Measurements from ENCODE around the gene CSF1. TPM values are rescaled to one million over a fixed set of nuclear protein-coding genes. Genes with fewer than 3 reads are reported as not detected.

CSF1 gene
- polyA plus RNA-seq, 3 donors: 0.11 to 0.69 (median 0.38) TPM

- peaks cover 5 to 19% of the 10 kb centered on the region in 2 donors for H3K36me3 Mint-ChIP-seq
- H3K9me3 ChIP-seq (replicated peaks in 1 of 2; ENCODE audit: control insufficient read depth in 1 of 2, insufficient read depth in 1 of 2, low read length in 2 of 2): no peaks in the 10 kb centered on the region
- no peak overlapping the region for H3K9ac ChIP-seq (ENCODE audit: insufficient read depth, low read length, poor library complexity, severe bottlenecking)
- no peak overlapping the region for H3K27ac Mint-ChIP-seq
- no peak overlapping the region for H3K4me3 ChIP-seq (replicated peaks in 1 of 3; ENCODE audit: low read depth in 2 of 3, low read length in 3 of 3)
- H3K4me3 Mint-ChIP-seq: peak overlapping the region in 1 of 2 donors; percentile 72
- no peaks in the 10 kb centered on the region for H3K79me2 ChIP-seq (ENCODE audit: insufficient read depth, low read length)
- no peak overlapping the region for H2AFZ ChIP-seq (ENCODE audit: insufficient read depth, low read depth, low read length, poor library complexity, severe bottlenecking)
- H3K4me2 ChIP-seq (replicated peaks; ENCODE audit: extremely low read depth, low read length, poor library complexity, severe bottlenecking): no peak overlapping the region
- H3K4me1 Mint-ChIP-seq: peaks cover 16% of the 10 kb centered on the region
- H3K27me3 Mint-ChIP-seq (ENCODE audit: low read depth in 3 of 3): peaks cover 43 to 50% (median 46%) of the 10 kb centered on the region in 3 donors
- no peak for DNase-seq
- no peak overlapping the region for H3K27ac ChIP-seq (ENCODE audit: low read depth in 1 of 2, low read length in 2 of 2)
- peaks cover 0 to 9% (median 4%) of the 10 kb centered on the region in 7 donors for H3K9me3 Mint-ChIP-seq
- TF ChIP-seq CTCF (IDR thresholded peaks at IDR 0.05): no peak
- peaks cover 11 to 13% of the 10 kb centered on the region in 2 donors for H3K4me1 ChIP-seq (ENCODE audit: control insufficient read depth in 1 of 2, insufficient read depth in 2 of 2, low read length in 2 of 2)
- H3K36me3 ChIP-seq (replicated peaks in 1 of 2; ENCODE audit: control insufficient read depth in 1 of 2, insufficient read depth in 2 of 2, low read length in 2 of 2): no peaks in the 10 kb centered on the region
- H3K27me3 ChIP-seq (ENCODE audit: control insufficient read depth in 2 of 2, insufficient read depth in 2 of 2, low read length in 2 of 2): peaks cover 24 to 46% of the 10 kb centered on the region in 2 donors
- WGBS (ENCODE audit: insufficient coverage): 93% methylated on average over 1 of the region's 1 CpG
- intact Hi-C loops (cut with micrococcal nuclease): loop anchor here in 1 of 2 donors (10.0 kb wide), 2 partner anchors 49 to 71 kb away; partner anchors contain the start of gene AHCYL1
- H4K20me1 ChIP-seq (ENCODE audit: insufficient read depth, low read length): no peaks in the 10 kb centered on the region
Observed at GRCh38 chr1:109913360-109913879, 2.8 kb downstream of the CSF1 start.

- Mint-ChIP-seq H3K4me1 (peaks cover 24% of the 10 kb centered on the region), H3K36me3 (peaks cover 5 to 15% of the 10 kb centered on the region in 2 donors), H3K27me3 (ENCODE audit: low read depth in 3 of 3) (peaks cover 35 to 47% (median 41%) of the 10 kb centered on the region in 3 donors), H3K27ac (no peak overlapping the region), H3K4me3 (no peak overlapping the region), H3K9me3 (peaks cover 0 to 9% (median 3%) of the 10 kb centered on the region in 7 donors)
- intact Hi-C loops (cut with micrococcal nuclease): loop anchor here in 1 of 2 donors (10.0 kb wide), 2 partner anchors 50 to 70 kb away; partner anchors contain the start of gene AHCYL1
- H3K79me2 ChIP-seq (ENCODE audit: insufficient read depth, low read length): no peaks in the 10 kb centered on the region
- no peak for TF ChIP-seq CTCF (IDR thresholded peaks at IDR 0.05)
- H3K27me3 ChIP-seq (ENCODE audit: control insufficient read depth in 2 of 2, insufficient read depth in 2 of 2, low read length in 2 of 2): peaks cover 19 to 33% of the 10 kb centered on the region in 2 donors
- no peak overlapping the region for H3K4me2 ChIP-seq (replicated peaks; ENCODE audit: extremely low read depth, low read length, poor library complexity, severe bottlenecking)
- H2AFZ ChIP-seq (ENCODE audit: insufficient read depth, low read depth, low read length, poor library complexity, severe bottlenecking): no peak overlapping the region
- H4K20me1 ChIP-seq (ENCODE audit: insufficient read depth, low read length): no peaks in the 10 kb centered on the region
- no peak overlapping the region for H3K27ac ChIP-seq (ENCODE audit: low read depth in 1 of 2, low read length in 2 of 2)
- 90% methylated on average over 5 of the region's 6 CpGs for WGBS (ENCODE audit: insufficient coverage)
- peaks cover 11 to 18% of the 10 kb centered on the region in 2 donors for H3K4me1 ChIP-seq (ENCODE audit: control insufficient read depth in 1 of 2, insufficient read depth in 2 of 2, low read length in 2 of 2)
- H3K9me3 ChIP-seq (replicated peaks in 1 of 2; ENCODE audit: control insufficient read depth in 1 of 2, insufficient read depth in 1 of 2, low read length in 2 of 2): no peaks in the 10 kb centered on the region
- H3K4me3 ChIP-seq (replicated peaks in 1 of 3; ENCODE audit: low read depth in 2 of 3, low read length in 3 of 3): no peak overlapping the region
- H3K36me3 ChIP-seq (replicated peaks in 1 of 2; ENCODE audit: control insufficient read depth in 1 of 2, insufficient read depth in 2 of 2, low read length in 2 of 2): no peaks in the 10 kb centered on the region
- H3K9ac ChIP-seq (ENCODE audit: insufficient read depth, low read length, poor library complexity, severe bottlenecking): no peak overlapping the region
- DNase-seq: no peak
Observed at GRCh38 chr1:109914587-109915240, 4.1 kb downstream of the CSF1 start.

Data from CD14-positive monocyte (primary cell).